Jurkat, Clone E6-1 (cell line): ENCODE data around the gene RETREG2.

Experiments
- DNase-seq: peaks from one replicate; pipeline ENCODE4 v3.0.0-alpha.2; 2011; ENCODE audit warnings: low read depth, low spot score
- H3K4me3 ChIP-seq: 2 replicates; pipeline ENCODE4 v1.5.1; 2011; ENCODE audit warnings: mild to moderate bottlenecking, low read length, control low read depth, moderate library complexity

Gene RETREG2

GRCh38 chr2:219210196-219210885, 32.3 kb downstream of the RETREG2 start:
- DNase-seq: no peak
- no peak overlapping the region for H3K4me3 ChIP-seq

- no peak overlapping the region for H3K4me3 ChIP-seq
- no peak for DNase-seq
Measured at GRCh38 chr2:219210886-219211362, 32.8 kb downstream of the RETREG2 start.

- H3K4me3 ChIP-seq: no peak overlapping the region
- DNase-seq: no peak
Measured at GRCh38 chr2:219213026-219213415, 34.9 kb downstream of the RETREG2 start.

GRCh38 chr2:219213486-219214071, 35.5 kb downstream of the RETREG2 start:
- H3K4me3 ChIP-seq: no peak overlapping the region

DNA sequence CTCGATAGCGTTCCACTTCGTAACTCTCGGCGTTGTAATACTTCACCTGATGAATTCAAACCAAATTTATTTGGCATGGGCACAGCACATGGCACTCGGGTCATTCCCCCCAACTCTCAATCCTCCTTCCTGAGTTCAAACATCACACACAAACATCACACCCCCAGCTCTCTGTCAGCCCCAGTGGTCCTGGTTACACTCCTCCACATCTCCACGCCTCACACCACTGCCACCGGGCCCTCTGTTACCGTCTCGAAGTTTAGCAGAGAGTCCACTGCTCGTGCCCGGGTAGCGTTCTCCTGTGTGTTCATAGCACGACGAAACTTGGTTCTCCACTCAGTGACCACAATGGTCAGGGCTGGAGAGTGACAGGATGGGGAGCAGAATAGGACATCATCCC, 36.1 kb downstream of the RETREG2 start:
- no peak overlapping the region for H3K4me3 ChIP-seq
- DNase-seq: no peak

More at GRCh38 chr2:219213486-219214071, 35.5 kb downstream of the RETREG2 start:
- no peak for DNase-seq

GRCh38 chr2:219214786-219215185, 36.7 kb downstream of the RETREG2 start:
- DNase-seq: no peak

GRCh38 chr2:219215871-219216534, 37.9 kb downstream of the RETREG2 start:
- no peak overlapping the region for H3K4me3 ChIP-seq
- no peak for DNase-seq

More at GRCh38 chr2:219214786-219215185, 36.7 kb downstream of the RETREG2 start:
- H3K4me3 ChIP-seq: no peak overlapping the region

- no peak for DNase-seq
- H3K4me3 ChIP-seq: no peak overlapping the region
Measured at GRCh38 chr2:219216535-219216915, 38.5 kb downstream of the RETREG2 start.

DNA sequence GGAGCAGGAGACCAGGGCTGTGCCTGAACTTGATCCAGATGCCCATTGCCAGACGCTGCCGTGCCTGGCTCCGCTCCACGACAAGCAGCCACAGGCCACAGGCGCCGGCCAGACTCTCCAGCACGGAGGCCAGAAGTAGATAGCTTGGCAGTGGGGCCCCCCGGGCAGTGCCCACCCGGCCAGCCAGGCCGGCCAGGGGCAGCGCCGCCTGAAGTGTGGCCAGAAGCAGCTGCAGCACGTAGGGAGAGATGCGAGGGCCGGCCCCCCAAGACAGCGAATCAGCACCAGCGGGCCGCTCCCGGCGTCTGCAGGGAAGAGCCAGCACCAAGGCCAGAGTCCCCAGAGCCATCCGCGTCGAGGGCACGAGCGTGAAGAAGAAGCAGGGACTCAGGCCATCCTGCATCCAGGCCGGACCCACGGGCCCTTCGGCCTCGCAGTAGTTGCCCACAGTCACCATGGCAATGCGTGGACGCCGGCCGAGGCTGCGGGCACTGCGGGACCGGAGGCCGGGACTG, 40.2 kb downstream of the RETREG2 start:
- DNase-seq: no peak

DNA sequence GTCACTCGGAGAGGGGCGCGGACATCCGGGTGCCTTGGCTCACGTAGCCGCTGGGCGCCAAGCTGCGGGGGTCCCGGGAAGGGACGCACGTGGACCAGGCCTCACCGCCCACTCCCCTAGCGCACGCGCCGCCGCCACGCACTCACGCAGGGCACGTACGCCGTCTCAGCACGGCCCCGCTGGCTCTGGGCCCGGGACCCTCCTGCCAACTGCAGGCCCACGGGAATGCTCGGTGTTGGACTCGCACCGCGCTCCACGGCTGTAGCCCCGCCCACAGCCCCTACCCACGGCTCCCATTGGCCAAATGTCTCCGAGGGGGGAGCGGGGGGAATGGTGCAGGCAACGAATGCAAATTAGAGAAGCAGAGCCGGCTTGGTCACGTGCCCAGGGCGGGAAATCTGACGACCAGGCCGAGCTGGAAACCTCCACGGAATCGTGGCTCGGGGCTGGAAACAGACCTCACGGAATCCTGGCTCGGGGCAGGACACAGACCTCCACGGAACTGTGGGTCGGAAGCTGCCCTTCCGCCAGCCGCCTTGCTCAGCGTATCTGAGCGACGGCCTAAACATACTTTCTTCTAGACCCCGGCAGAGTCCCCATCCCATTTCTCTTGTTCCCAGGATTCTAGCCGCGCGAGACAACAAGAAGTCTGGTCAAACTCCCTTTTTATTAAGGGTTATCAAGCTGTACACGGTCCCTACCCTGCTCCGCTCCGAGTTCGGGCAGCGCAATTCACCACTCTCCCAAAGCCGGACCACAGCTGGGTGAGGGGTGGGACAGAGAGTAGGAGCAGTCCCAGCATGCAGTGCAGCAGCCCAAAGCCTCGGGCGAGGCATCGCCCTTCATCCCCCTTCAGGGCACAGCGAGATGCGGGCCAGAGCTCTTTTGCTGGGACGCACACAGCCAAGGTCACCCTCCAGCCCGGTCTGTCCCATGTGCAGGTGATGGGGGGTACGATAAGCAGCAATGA, 40.9 kb downstream of the RETREG2 start, which contains the start of gene ABCB6:
Gene ABCB6 (minus strand): TSS at position 227 of the 970 bp plus-strand sequence. CDS start 285 bp downstream, outside the sequence.
- H3K4me3 ChIP-seq: peak within 1 kb of the TSS; percentile 56
- peak; percentile 63 for DNase-seq

More for the DNA sequence above, 40.2 kb downstream of the RETREG2 start:
- peak overlapping the region; percentile 56 for H3K4me3 ChIP-seq

DNA sequence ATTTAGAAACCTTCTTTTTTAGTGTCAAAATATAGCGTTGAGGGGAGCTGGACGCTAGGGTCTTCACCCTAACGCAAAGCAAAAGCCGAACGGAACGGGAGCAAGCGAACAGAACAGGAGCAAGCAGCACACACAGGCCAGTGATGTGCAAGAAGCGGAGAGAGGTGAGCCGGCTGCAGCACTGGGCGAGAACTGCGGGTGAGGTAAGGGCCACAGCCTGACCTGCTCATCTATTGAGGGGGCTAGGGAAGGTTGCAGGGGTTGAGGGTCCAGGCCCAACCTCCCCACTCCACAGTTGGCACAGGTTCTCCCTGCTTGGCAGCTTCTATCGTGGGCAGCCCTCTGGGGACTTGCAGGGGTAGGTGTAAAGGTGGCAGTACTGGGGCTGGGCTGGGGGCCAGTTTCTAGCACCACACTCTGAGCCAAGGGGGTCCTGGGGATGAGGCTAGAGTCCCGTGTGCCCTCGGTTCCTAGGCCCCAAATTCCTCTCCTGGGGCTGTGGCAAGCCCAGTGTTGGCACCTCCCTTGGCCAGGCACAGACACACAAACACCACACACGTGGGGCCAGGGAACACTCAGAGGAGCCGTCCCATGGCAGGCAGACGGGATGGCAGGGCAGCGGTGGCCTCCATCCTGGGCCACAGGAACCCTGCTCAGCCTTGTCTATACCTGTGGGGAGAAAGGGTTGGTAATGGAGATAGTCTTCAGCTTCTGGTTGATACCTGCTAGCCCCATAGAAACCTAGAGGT, 41.9 kb downstream of the RETREG2 start:
- H3K4me3 ChIP-seq: no peak overlapping the region
- DNase-seq: no peak

DNA sequence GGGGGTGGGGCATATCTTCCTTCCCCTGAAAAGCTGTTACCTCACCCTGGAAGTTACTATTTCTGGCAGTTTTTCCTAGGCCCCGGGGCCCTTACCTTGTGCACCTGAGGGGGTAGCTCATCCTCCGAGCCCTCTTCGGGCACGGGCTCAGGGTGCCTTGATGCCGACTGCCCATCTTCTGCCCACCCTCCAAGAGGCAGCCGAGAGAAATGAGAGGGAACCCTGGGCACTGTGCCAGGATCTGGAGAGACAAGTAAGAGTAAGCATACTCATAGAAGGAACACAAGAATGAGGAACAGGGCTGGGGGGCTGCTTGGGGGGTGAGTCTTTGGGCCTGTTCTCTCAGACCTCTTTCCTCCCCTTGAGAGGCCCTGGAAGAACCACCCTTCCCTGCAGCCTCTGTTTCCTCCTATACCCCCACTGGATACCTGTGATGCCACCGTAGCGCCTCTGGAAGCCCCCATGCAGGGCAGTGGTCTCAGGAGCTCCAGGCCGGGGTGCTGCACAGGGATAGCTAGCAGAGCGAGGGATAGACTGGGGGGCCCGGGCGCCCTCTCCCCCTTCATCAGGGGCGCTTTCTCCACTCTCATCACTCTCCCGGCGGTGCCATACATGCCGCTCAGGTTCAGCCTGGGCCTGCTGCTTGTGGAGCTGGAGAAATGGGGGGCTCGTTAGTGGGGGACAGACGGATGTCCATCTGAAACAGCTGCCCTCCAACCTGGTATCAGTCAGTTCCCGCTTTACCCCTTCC, 42.8 kb downstream of the RETREG2 start:
- H3K4me3 ChIP-seq: no peak overlapping the region
- DNase-seq: no peak

DNA sequence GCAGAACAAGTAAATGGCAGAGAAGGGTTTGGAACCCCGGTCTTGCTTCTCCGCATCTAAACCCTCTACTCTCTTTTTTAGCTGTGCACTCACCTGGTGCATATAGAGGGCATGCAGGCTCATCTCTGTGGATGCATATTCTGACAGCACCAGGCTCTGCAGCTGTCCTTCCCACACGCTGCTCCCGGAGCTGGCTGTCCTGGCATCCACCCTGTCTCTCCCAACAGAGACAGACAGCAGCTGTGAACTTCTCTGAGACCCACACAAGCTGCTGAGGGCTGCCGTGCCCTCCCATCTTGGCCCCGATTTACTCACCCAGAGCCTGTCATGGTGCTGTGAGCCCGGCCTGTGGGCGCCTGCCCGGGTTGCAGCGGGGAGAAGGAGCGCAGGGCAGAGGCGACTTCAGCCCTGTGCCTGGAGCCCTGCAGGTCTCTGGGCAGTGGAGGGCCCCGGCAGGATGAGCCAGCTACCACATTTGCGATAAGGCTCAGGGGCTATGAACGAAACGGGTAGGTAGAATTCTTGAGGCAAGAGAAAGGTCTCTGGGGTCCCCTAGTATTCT, 44.0 kb downstream of the RETREG2 start:
- H3K4me3 ChIP-seq: no peak overlapping the region
- DNase-seq: no peak

- H3K4me3 ChIP-seq: no peak overlapping the region
Measured at GRCh38 chr2:219223831-219224610, 45.9 kb downstream of the RETREG2 start.

GRCh38 chr2:219225350-219225749, 47.3 kb downstream of the RETREG2 start:
- DNase-seq: no peak
- no peak overlapping the region for H3K4me3 ChIP-seq

More at GRCh38 chr2:219223831-219224610, 45.9 kb downstream of the RETREG2 start:
- DNase-seq: no peak
